WERI-Rb-1 (cell line): ENCODE measurements around the gene MEP1A.
"Not testable (repeated sequence)": the region's sequence is repeated elsewhere in the genome, so short reads cannot be mapped to it uniquely, and the experiment has no call there.

Experiments
- DNase-seq: peaks from one replicate; pipeline ENCODE4 v3.0.0-alpha.2; 2020
- H3K27ac ChIP-seq: fragments of 250-450 bp; sonication (Bioruptor Pico); 2 replicates; pipeline ENCODE4 v1.5.1; 2020; ENCODE audit warnings: mild to moderate bottlenecking, moderate library complexity
- H3K27me3 ChIP-seq: fragments of 250-450 bp; sonication (Bioruptor Pico); 2 replicates; pipeline ENCODE4 v1.5.1; 2021; ENCODE audit warnings: mild to moderate bottlenecking, low read depth, moderate library complexity; ENCODE audit not compliant: insufficient read depth, severe bottlenecking
- H3K36me3 ChIP-seq: fragments of 250-450 bp; sonication (Bioruptor Pico); 2 replicates; pipeline ENCODE4 v1.5.1; 2020; ENCODE audit warnings: mild to moderate bottlenecking, moderate library complexity
- H3K4me3 ChIP-seq: 2 replicates; pipeline ENCODE4 v1.5.1; 2011; ENCODE audit warnings: low read depth, mild to moderate bottlenecking, control low read depth, low read length
- H3K9me3 ChIP-seq: fragments of 250-450 bp; sonication (Bioruptor Pico); 2 replicates; pipeline ENCODE4 v1.5.1; 2021; ENCODE audit warnings: mild to moderate bottlenecking, moderate library complexity; ENCODE audit not compliant: severe bottlenecking
- CTCF ChIP-seq: IDR thresholded peaks from 2 replicates; pipeline ENCODE4 v1.5.1; 2011; ENCODE audit warnings: low read depth, mild to moderate bottlenecking, control low read depth, inconsistent platforms, low read length

The MEP1A gene

GRCh38 chr6:46848684-46849360, 55.6 kb downstream of the MEP1A start:
- TF ChIP-seq CTCF = peak; percentile 98
- no peaks in the 10 kb centered on the region for H3K9me3 ChIP-seq
- no peak overlapping the region for H3K27ac ChIP-seq
- H3K36me3 ChIP-seq = no peaks in the 10 kb centered on the region
- H3K27me3 ChIP-seq = no peaks in the 10 kb centered on the region
- peak overlapping the region; percentile 6; the same call in 1 of the 2 replicates for H3K4me3 ChIP-seq
- peak; percentile 93 for DNase-seq

- no peak overlapping the region for H3K4me3 ChIP-seq
- DNase-seq = no peak
- no peaks in the 10 kb centered on the region for H3K9me3 ChIP-seq
- no peak for TF ChIP-seq CTCF
- H3K36me3 ChIP-seq = no peaks in the 10 kb centered on the region
- H3K27ac ChIP-seq = no peak overlapping the region
- no peaks in the 10 kb centered on the region for H3K27me3 ChIP-seq
Measured at GRCh38 chr6:46849361-46849690, 56.1 kb downstream of the MEP1A start.

- TF ChIP-seq CTCF = no peak
- no peak overlapping the region for H3K4me3 ChIP-seq
- H3K9me3 ChIP-seq = no peaks in the 10 kb centered on the region
- H3K27ac ChIP-seq = no peak overlapping the region
- no peak for DNase-seq
- no peaks in the 10 kb centered on the region for H3K27me3 ChIP-seq
- H3K36me3 ChIP-seq = no peaks in the 10 kb centered on the region
Measured at GRCh38 chr6:46850792-46851191, 57.6 kb downstream of the MEP1A start.

GRCh38 chr6:46851576-46851975, 58.4 kb downstream of the MEP1A start:
- H3K36me3 ChIP-seq, H3K4me3 ChIP-seq, H3K27me3 ChIP-seq, H3K27ac ChIP-seq, H3K9me3 ChIP-seq, DNase-seq: not testable (repeated sequence)

- not testable (repeated sequence) for H3K9me3 ChIP-seq, H3K36me3 ChIP-seq, H3K27me3 ChIP-seq, H3K27ac ChIP-seq, H3K4me3 ChIP-seq
- DNase-seq = peak; percentile 64
- TF ChIP-seq CTCF = peak; percentile 77
Measured at GRCh38 chr6:46855966-46856365, 62.8 kb downstream of the MEP1A start.

- no peaks in the 10 kb centered on the region for H3K9me3 ChIP-seq
- no peak for DNase-seq
- H3K36me3 ChIP-seq = no peaks in the 10 kb centered on the region
- no peaks in the 10 kb centered on the region for H3K27me3 ChIP-seq
- H3K27ac ChIP-seq = no peak overlapping the region
- H3K4me3 ChIP-seq = no peak overlapping the region
- TF ChIP-seq CTCF = no peak
Measured at GRCh38 chr6:46862381-46862780, 69.2 kb downstream of the MEP1A start.
